Measurements from ENCODE around the gene C20orf204.

Gene C20orf204

DNA sequence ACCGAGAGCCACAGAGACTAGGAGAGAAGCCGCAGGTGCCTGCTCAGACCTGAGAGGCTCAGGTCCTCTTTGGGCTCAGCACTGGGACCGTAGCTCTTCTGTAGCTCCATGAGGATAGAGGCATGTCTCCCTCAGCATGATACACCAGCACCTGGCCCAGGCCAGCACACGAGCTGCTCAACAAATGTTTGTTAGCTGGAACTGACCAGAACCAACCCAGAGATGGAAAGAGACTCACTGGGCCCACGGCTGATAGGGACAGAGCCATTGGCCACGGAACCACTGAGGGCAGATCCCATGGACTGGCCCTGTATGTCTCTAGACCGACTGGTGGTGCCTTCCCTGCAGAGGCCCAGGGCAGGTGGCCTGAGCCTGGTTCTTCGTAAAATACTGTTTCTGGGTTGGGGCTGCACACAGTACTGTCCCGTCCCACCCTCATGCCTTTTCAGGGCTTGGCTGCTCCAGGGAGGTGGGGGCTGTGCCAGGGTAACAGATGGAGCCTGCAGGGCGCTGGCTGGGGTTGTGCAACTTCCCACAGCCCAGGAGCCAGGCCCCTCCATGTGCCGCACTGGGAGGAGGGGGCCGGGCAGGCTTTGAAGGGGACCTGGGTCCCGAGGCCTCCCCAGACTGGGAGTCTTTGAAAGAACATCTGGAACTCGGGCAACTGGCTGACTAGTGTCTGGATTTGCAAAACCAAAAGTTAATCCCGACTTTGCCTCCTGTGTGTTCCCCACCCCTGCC is 5.2 kb downstream of the C20orf204 start:
- H3K4me3 ChIP-seq (ENCODE audit: low read depth, low read length) = no peak overlapping the region

DNA sequence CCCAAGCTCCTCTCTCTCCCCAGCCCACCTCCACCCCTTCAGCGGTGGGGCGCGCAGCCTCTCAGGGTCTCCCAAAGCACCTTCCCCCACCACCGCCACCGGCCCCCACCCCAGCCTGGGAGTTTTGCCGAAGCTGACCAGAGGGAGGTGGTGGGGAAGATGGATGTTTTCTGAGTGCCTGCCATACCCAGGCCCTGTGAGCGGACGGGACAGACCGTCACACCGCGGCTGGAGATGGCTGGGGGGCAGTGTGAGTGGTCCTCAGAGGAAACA is 5.7 kb downstream of the C20orf204 start:
- no peak overlapping the region for H3K4me3 ChIP-seq (ENCODE audit: low read depth, low read length)

DNA sequence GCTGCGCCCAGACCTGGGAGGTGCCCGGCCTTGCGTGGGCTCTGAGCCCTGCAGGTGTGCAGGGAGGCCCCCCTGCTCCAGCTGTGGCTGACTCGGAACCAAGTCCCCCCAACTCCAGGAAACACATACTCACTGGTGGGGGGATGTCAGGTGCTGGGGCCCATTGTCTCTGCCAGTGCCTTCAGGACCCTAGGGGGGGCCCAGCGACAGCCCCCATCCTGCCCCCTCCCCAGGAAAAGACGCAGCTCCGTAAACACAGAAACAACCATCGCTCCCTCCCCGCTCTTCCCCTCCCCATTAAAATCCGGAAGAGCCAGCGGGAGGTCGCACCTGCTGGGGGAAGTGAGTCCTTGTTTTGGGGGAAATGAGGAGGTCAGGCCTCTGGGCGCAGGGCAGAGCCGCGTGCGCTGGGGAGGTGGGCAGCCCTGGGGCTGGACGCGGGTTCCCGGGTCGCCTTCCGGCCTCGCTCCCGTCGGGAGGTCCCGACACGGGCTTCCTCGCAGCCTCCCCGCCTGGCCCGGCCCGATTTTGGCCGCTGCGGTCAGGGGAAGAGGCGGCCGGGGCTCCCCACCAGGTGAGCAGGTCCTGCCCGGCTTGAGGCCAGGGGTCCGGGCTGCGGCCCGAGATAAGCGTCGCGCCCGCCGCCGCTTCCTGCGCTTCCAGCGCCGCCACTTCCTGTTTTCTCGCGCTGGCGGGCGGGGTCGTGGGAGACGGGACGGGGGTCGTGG is 6.2 kb downstream of the C20orf204 start:
- H3K4me3 ChIP-seq (ENCODE audit: low read depth, low read length) = peak overlapping the region; percentile 39

DNA sequence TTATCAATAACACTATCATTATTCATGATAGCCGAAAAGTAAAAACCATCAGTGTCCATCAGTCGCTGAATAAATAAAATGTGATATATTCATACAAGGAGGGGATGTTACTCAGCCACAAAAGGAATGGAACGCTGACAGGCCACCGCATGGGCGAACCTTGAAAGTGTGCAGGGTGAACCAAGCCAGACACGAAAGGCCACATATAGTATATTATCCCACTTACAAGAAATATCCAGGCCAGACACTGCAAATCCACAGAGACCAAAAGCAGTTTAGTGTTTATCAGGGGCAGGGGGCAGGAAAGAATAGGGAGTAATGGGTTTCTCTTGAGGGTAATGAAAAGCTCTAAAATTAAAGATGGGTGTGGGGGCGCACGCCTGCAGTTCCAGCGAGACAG is 7.8 kb downstream of the C20orf204 start:
- no peak overlapping the region for H3K4me3 ChIP-seq (ENCODE audit: low read depth, low read length)

DNA sequence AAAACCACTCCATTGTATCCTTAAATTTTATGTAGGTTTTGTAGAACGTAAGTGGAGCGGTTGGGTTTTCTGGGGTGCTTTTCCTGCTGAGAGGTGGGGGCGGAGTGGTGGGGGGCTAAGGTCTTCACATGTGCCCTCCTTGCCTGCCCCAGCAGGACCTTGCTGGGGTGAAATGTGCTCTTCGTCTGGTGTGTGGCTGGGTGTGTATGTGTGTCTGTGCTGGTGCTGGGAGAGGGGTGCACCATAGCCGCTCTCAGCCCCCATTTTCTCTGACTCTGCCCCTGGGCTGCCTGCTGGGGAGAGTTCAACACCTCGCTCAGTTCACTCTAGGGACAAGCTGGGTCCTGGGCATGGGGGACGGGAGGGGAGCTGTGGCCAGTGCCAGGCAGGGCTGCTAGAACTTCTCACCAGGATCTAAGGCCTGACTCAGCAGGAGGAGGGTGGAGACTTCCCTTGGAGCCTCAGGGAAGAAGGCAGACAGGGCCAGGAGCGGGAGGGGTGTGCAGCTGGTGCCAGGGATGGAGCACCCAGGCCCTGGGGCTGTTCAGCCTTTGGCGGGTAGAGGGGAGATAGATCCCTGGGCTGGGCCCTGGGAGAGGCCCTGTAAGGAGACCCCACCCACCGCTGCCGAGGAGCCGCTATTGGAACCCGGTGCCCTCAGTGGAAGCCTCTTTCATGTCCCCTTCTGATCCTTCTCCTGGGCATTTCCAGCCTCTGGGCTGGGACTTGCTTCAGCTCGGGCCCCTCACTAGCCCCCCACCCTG is 8.7 kb downstream of the C20orf204 start:
- H3K4me3 ChIP-seq (ENCODE audit: low read depth, low read length) = no peak overlapping the region

DNA sequence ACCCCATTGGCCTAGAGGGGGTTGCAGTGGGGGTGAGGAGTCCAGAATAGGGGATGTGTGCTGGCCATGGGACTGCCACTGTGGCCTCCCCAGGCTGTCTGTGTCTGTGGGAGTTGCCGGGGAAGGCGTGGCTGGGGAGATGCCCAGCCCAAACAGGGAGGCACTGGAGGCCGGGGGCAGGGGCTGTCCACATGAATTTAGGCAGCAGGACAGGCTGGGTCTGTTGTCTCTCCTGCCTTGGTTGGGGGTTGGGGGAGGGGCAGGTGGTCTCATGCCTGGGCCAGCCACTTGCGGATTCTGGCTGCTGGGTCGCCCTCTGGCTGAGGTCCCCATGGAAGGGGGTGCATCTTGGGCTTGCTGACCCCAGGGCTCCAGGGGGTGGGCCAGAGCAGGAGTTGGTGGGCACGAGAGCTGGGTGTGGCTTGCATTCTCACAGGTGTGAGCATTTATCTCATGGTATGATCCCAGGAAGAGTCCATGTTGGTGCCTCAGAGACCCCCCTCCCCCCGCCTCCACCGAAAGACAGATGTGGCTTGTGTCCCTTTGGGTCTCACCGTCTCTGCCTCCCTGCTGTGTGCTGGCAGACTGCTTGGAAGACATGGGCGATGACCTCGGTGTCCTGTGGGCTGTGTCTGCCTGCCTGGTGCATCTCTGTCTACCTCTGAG is 9.5 kb downstream of the C20orf204 start:
- H3K4me3 ChIP-seq (ENCODE audit: low read depth, low read length) = no peak overlapping the region

DNA sequence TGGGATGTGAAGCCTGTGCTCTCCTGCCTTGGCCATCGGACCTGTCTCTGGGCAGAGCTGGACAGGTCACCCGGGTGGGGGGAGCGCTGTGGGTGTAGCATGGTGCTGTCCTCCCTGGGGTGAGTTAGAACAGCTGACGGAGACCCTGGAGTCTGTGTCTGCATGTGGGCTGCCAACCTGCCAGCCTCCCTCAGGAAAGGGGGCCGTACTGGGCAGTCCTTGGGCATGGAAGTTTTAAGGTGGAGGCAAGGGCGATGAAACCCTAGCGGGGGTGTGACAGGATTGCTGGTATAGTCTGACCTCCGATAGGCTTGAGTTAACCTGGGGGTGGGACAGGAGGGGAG is 11.0 kb downstream of the C20orf204 start:
- H3K4me3 ChIP-seq (ENCODE audit: low read depth, low read length) = no peak overlapping the region

DNA sequence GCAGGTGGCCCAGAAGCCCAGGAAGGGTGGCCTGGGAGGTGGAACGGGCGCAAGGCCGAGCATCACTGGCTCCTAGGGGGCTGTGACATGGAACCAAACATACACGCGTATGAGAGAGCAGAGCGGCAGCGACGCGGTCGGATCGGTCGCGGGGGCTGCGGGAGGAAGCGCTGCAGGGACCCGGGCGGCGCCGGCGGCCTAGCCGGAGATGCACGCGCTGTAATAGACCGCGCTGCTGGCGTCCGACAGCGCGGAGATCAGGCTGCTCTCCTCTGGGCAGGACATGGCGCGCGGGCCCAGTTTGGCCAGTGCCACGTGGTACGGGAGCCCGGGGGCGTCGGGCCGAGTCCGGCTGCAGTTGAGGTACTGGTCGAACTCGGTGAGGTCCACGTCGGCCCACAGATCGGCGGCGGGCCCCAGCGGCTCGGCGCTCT is 12.0 kb downstream of the C20orf204 start:
- peak overlapping the region; percentile 17 for H3K4me3 ChIP-seq (ENCODE audit: low read depth, low read length)

DNA sequence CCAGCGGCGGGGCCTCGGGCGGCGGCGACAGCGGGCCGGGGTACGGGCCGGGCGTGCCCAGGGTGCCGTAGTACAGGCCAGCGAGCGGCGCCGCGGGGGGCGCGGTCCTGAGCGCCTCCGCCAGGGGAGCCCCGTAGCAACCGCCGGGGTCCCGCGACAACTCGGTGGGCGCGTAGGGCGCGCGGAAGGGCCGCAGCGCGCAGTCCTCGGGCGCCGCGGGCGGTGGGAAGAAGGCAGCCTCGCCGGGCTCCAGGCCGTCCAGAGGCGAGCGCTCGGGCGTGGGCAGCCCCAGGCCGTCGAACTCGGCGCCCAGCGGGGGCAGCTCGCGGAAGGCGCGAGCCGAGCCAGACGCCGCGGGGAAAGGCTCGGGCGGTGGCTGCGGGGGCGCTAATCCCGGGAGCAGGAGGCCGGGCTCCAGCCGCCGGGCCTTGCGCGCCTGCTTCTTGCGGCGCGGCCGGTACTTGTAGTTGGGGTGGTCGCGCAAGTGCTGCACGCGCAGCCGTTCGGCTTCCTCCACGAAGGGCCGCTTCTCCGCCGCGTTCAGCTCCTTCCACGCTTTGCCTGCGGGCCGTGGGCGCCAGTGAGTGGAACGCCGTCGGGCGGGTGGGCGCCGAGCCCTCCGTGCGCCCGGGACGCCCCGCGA is 12.5 kb downstream of the C20orf204 start:
- H3K4me3 ChIP-seq (ENCODE audit: low read depth, low read length) = peak overlapping the region; percentile 17

DNA sequence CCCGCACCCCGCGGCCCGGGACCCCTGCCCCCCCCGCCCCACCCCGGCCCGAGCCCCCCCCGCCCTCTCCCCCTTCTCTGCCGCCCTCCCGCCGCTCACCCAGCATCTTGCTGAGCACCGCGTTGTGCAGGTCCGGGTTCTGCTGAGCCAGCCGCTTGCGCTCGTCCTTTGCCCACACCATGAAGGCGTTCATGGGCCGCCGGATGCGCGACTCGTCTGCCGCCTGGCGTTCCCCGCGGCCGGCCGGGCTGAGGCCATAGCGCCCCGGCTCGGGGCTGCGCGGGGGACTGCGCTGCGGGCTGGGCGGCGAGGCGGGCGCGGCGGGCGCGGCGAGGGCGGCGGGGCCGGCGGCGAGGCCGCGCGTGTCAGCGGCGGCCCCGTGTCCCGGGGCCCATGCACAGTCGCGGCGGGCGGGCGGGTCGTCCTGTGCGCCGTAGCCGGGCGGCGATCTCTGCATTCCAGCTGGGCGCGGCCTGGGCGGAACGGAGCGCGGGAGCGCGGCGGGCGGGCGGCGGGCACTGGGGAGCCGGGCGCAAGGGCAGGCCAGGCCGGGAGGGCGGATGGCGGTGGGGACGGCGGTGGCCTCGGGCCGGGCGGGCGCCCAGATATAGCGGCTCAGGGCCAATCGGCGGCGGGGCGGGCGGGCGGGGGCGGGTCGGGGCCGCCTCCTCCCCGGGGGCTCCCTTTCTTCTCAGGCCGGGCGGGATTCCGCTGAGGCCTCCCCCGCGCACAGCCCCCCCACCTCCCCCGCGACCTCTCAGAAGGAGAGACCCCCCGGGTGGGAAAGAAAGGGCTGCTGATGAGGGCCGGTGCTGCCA is 13.3 kb downstream of the C20orf204 start, which contains the start of gene SOX18:
SOX18 (minus strand) TSS at position 580 of the 818 bp plus-strand sequence; CDS start at position 457, 123 bp downstream.
- H3K4me3 ChIP-seq (ENCODE audit: low read depth, low read length) = peak within 1 kb of the TSS; percentile 13

DNA sequence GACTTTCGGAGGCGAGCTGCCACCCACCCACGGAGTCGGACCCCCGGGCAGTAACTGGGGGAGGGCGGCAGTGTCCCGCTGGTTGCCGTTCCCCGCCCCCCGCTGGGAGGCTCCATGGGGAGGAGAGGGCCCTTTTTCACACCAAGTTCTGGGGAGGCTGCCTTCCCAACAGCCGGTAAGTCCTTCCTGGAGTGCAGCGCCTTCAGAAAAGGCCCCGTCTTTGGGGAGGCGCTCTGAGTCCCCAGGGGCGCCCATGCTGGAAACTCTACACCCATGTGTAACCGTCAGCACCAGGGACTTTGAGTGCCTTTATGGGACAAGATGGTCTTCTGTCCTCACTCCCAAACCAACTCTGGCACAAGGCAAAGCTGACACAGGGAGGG is 13.9 kb downstream of the C20orf204 start:
- peak overlapping the region; percentile 1 for H3K4me3 ChIP-seq (ENCODE audit: low read depth, low read length)

DNA sequence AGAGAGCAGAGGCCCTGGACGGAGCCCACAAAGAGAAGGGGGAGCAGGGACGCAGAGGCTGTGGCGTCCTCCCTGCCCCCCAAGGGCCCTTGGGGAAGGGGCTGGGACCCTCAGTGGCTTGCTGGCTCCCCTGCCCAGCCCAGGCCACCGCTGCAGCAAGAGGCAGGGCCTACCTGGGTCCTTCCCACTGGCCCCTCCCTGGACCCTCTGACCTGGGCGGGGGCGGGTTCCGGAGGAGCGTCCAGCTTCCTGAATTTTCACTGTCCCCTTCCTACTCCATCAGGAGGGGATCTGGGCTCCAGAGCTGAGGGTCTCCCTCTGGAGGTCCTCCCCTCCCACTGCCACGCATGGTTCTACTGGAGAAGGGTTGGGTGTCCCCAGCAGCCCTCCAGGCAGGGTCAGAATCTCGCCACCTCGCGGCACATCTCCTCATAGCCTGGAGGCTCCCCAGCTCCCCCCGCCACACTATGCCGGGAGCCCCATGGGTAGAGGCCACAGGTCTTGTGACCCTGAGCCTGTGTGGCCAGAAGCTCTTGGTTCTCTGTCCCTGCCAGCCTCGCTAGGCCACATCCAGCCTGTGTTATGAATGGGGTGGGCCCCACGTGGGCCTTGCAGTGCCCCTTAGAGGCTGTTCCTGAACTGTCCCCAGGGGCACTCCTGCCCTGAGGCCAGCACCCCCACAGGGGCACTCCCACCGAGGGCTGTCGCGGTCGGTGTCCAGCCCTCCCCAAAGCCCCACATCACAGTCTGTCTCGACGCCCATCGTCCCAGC is 14.5 kb downstream of the C20orf204 start:
- H3K4me3 ChIP-seq (ENCODE audit: low read depth, low read length) = no peak overlapping the region

DNA sequence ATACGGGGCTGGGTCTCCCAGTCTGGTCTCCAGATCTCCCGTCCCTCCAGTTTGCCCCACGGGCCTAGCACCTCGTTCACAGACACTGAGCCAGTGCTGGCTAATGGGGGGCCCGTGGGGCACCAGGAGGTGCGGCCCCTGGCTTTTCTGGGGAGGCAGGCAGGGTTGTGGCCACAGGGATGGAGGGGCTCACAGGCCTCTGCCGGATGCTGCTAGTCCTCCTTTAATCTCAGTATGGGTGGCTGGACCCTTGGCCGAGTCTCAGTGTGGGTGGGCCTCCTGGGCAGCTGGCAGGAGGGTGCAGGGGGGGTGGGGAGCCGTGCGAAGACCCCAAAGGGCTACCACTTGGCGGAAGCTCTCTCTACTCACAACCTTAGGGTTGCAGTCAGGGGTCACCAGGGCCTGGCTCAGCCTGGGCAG is 15.1 kb downstream of the C20orf204 start:
- H3K4me3 ChIP-seq (ENCODE audit: low read depth, low read length) = no peak overlapping the region

DNA sequence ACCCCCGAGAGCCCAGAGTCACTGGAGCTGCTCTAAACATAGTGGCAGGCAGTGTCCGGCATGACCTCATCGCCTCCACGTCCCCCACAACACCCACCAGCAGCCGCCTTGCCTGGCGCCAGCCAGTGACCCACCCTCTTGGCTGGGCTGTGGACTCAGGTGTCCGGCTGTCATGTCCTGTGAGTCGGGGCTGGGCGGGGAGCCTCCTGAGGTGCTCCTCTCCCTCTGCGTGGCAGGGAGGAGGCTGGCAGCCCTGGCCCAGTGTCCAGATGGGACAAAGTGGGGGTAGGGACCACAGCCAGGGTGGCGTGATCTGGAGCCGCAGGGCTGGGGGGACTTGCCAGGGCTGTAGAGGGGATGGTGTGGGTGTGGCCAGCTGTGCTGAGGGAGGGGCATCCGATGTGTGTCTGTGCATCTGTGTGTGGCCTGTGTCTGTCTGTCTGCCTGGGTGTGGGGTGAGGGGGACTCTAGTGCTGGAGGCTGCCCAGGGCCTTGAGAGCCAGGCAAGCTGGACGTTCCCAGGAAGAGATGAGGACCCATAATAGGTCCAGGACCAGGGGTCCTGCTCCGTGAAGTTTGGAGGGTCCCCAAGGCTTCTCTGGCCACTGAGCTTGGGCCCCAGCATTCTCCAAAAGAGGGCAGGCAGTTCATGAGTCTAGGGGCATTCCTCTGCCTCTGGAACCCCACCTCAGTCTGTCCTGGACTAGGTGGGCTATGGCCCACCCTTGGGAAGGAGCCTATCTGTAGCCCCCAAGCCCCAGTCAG is 15.8 kb downstream of the C20orf204 start:
- H3K4me3 ChIP-seq (ENCODE audit: low read depth, low read length) = no peak overlapping the region

DNA sequence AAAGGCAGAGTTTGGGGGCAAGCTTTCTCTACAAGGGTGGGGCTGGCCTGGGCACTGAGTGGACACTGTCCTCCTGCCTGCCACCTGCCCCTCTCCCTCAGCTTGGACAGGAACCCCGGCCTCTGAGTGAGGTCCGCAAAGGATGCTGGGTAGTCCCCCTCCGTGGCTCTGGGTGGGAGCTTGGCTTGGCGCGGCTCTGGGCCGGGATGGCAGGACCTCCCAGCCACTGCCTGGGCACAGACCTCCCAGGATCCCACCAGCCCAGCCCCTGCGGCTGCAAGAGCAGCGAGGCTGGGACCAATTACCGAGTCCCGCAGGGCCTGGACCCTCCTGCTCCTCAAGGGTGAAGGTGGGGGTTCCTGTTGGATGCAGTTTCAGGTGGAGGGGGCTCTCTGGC is 16.3 kb downstream of the C20orf204 start:
- H3K4me3 ChIP-seq (ENCODE audit: low read depth, low read length) = no peak overlapping the region

DNA sequence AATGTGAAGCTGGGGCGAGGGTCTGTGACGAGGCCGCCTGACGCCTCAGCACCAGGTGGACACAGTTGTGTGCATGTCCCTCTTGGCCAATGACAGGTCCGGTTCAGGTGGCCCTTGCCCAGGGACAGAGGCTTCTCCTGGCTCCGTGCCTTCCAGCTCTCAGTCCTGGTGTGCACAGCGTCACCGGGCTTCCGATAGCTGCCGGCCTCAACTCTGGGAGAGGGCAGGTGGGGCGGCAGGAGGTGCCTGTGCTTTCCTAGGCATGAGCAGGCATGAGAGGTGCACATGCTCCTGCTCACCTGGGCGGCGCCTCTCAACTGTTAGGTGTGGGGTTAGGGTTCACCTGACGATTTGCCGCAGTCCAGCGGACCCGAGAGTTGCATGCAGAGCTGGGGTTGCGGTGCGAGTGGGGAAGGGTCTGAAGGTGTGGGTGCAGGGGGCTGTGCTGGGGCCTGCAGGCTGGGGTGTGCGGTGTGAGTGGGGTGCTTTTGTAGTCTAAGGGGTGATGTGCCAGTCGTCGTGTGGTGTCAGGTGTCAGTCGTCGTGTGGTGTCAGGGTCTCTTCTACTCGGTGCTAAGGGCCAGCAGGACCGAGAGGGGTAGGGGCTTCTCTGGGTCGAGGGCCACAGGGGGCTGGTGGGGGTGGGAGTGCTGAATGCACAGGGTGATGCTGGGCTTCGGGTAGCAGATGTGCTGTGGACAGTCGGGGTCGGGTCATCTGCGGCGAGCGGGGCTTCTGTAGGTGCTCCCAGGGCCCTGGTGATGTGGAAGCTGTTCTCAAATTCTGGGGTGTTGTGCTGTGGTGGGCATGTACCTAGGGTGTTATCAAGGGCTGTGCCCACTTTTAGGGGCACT is 17.2 kb downstream of the C20orf204 start:
- no peak overlapping the region for H3K4me3 ChIP-seq (ENCODE audit: low read depth, low read length)

DNA sequence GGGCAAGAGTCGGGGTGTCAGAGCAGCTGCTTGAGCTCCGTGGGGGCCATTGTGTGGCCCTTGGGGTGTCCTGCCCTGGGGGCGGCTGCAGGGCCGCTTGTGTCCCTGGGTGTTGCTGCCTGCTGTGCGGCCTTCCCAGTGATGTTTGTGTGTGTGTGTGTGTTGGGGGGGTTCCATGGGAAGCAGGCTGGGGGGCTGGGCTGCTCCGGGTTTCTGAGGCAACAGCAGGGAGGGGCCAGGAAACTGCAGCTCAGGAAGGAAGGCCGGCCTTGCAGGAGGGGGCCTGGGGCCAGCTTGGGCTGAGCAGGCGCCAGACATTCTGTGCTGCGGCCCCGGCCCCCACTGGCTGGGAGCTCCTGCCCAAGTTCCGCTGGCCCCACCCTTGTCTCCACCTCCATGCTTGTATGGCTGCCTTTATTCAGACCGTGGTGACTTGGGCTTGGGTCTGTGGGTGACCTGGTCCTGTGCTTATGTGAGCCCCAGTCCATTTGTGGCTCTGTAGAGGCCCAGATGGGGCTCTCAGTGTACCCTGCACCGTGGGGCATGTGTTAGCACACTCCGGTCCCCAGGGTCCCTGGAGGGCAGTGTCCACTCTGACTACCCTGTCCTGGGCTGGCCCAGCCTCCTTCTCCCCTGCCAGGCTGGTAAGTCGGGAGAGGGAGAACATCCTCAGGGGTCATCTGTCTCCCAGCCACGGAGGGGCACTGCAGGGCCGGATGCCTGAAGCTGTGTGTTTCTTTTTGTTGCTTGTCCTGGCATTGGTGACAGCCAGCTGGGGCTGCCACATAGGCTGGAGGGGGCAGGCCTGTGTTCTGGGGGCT is 18.1 kb downstream of the C20orf204 start:
- H3K4me3 ChIP-seq (ENCODE audit: low read depth, low read length) = no peak overlapping the region
